NCI-H345 (cell line): ENCODE measurements around the gene MMP28.

Source experiments
- DNase-seq: peaks from one replicate; lab custom pipeline; 2025; lab: John Stamatoyannopoulos, UW

Gene MMP28, protein sequence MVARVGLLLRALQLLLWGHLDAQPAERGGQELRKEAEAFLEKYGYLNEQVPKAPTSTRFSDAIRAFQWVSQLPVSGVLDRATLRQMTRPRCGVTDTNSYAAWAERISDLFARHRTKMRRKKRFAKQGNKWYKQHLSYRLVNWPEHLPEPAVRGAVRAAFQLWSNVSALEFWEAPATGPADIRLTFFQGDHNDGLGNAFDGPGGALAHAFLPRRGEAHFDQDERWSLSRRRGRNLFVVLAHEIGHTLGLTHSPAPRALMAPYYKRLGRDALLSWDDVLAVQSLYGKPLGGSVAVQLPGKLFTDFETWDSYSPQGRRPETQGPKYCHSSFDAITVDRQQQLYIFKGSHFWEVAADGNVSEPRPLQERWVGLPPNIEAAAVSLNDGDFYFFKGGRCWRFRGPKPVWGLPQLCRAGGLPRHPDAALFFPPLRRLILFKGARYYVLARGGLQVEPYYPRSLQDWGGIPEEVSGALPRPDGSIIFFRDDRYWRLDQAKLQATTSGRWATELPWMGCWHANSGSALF

DNA sequence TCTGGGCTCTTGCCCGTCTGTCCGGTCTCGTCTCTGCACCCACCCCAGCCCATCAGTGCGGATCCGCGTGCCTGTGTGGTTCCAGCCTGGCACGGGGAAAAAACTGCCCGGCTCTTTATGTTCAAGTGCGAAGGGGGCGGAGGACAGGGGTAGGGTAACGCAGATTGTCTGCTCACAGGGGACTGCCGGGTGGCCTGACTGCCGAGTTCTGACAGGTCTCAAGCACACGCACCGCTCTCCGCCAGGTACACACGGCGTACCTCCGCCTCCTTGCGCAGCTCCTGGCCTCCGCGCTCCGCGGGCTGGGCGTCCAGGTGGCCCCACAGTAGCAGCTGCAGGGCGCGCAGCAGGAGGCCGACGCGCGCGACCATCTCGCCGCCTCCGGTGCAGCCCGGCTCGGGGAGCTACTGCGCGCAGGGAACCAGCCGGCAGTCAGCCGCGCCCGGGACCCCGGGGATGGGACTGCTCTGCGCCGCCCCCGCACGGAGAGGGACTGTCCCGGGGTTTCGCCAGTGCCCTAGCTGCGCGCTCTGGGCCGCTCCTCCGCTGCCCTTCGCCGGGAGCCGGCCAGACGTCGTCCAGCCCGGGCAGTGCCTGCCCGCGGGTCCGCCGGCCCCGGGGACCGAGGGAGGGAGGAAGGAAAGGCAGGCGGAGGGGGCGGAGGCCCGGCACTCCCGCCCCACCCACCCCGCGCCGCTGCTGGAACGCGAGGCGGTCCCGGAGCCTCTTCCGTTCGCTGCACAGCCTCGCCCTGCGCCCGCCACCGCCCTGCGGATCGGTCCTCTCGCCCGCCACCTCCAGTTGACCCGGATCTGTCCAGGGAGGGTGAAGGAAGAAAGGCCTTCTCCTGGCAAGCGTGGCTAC lies at the start of gene MMP28:
Gene MMP28, minus strand, starts transcription at position 635 of the 864 bp plus-strand sequence. Its CDS starts 264 bp downstream, at position 371.
- peak; percentile 52 for DNase-seq

DNA sequence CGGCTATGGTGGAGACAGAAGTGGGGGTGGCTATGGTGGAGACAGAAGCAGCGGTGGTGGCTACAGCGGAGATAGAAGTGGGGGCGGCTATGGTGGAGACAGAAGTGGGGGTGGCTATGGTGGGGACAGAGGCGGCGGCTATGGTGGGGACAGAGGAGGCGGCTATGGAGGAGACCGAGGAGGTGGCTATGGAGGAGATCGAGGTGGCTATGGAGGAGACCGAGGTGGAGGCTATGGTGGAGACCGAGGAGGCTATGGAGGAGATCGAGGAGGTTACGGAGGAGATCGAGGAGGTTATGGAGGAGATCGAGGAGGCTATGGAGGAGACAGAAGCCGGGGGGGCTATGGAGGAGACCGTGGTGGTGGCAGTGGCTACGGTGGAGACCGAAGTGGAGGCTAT lies 49.1 kb upstream of the MMP28 start:
- no peak for DNase-seq

DNA sequence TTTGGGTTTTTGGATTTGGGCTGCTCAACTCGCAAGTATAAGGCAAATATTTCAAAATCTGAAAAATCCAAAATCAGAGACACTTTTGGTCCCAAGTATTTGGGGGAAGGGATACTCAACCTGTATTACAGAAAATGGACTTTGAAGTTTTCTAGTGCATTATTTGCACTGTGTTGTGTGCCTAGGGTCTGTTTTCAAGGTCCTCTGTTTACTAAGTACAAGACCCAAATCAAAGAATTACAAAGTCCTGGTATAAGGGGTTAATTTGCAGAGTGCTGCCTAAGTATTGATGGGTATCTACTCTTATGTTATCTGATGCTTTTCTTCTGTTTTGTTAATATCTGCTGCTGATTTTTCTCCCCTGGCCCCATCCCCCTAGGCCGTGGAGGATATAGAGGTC lies 48.3 kb upstream of the MMP28 start:
- DNase-seq = no peak

DNA sequence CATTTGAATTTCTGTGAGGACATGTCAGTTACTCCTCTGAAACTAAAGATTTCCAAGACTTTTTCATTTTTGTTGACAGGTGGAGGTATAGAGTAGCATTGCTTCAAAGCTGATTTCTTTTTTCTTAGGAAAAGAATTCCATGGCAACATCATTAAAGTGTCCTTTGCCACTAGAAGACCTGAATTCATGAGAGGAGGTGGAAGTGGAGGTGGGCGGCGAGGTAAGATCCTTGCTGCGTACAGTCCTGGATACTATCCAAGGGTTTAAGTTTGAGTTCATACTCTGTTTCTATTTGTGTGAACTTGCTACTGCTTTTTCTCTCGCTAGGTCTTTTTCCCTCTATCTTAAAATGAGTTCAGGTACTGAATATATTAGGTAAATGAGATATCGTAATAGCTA lies 46.8 kb upstream of the MMP28 start:
- no peak for DNase-seq

DNA sequence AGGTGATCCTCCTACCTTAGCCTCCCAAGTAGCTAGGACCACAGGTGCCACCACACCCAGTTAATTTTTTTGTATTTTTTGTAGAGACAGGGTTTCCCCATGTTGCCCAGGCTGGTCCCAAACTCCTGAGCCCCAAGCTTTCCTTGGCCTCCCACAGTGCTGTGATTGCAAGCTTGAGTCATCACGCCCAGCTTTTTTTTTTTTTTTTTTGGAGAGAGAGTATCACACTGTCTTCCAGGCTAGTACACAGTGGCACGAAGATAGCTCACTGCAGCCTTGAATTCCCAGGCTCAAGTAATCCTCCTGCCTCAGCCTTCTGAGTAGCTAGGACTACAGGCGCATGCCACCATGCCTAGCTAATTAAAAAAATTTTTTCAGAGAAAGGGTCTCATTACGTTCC lies 46.1 kb upstream of the MMP28 start:
- DNase-seq = no peak

DNA sequence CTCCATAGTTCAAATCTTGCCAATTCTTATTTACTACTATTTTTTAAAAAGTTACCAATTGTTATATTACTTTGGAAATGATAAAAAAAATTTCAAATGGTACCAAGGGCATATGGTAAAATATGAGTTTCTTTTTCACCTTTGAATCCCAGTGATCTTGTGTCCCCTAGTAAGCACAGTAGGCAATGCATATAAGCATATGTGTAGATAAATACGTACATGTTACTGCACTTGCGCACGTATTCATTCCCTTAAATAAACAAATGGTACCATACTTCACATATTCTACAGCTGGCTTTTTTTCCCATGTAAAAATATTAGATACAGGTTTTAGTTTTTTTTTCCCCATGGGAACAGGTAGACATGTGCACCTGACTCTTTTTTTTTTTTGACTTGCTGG lies 45.7 kb upstream of the MMP28 start:
- DNase-seq = no peak

DNA sequence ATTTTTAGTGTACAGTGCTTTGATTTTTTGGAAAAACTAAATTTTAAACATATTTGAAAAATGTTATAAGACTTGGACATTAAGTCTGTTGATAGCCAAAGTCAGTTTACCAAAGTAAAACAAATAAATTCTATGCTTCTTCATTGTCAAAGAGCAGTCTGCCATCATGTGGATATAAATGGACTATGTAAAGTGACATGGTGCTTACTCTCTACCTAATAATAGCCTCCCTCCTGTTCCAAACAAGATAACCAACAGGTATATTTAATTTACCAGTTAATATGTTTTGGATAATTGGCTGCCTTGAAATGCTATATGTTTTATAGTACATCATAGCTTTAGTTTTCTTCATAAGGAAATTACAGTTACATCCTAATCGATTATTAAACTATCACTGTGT lies 29.8 kb upstream of the MMP28 start:
- no peak for DNase-seq

DNA sequence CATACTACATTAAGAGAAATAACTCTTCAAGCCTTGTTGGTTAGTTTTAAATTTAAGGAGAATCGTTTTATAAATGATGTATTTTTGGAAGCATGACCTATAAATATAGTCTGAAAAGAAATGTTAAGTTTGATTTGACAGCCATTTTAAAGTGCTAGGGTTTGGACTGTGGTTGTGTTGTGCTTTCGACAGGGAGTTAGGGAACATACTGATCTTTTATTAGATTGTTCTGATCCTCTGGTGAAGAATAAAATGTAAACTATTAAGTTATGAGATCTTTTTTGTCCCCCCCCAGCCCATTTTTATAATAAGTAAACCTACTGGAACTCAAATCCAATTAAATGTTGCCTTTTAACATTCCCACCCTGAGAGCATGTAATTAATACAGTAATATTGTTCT lies 25.9 kb upstream of the MMP28 start:
- DNase-seq = no peak

DNA sequence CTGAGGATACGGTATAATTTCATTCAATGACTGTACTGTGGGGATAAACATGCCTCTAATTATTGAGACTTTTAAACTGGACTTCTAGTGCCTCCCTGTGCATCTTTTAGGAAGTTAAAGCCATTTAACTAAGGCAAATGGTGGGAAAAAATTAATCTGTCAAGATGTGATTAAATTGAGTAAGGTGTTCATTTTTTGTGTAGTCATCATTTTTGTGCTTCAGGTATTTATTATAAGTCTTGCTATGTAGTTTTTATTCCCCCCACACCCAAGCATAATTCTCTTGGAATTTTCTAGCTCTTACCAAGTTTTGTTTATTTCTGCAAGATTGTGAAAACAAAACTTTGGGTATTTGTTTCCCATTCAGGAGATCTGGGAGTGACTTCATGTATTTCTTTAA lies 24.0 kb upstream of the MMP28 start:
- DNase-seq = no peak

DNA sequence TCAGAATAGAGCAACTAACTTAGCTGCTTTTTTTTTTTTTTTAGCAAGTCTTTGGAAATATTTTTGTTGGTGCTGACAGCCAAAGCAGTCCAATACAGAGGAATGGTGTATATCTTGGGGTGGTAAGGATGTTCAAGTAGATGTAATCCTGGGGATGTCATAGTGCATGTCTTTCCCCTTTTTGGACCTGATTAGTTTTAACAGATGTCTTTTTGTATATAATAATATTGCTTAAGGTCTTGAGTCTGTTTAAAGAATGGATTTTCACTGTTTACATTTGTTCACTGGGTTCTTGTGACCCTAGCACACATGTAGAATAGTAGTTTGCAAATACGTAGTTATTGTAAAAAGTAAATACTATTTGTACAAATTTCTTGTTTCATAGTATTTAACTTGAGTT lies 21.8 kb upstream of the MMP28 start:
- DNase-seq = no peak

DNA sequence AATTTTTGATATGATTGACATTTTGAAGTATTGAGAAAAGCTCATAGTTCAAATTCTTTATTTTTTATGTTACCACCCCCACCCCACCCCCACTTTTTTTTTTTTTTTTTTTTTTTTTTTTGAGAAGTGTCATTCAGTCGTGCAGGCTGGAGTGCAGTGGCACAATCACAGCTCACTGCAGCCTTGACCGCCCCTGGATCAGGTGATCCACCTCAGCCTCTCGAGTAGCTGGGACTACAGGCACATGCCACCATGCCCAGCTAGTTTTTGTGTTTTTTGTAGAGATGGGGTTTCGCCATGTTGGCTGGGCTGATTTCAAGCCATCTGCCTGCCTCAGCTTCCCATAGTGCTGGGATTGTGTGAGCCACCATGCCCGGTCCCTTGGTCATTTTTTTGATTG lies 21.3 kb upstream of the MMP28 start:
- DNase-seq = no peak

DNA sequence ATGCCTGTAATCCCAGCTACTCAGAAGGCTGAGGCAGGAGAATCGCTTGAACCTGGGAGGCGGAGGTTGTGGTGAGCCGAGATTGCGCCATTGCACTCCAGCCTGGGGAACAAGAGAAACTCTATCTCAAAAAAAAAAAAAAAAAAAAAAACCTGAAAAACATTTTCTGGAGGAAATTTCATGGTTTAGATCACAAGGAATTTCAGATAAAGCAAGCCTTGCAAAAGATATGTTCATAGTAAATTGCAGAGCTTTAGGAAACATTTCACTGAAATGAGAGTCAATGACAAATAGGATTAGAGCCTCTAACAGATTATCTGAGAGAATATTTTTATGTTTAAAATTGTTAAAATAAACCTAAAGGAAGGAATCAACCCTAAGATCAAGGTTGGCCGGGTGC lies 17.0 kb upstream of the MMP28 start:
- DNase-seq = no peak

DNA sequence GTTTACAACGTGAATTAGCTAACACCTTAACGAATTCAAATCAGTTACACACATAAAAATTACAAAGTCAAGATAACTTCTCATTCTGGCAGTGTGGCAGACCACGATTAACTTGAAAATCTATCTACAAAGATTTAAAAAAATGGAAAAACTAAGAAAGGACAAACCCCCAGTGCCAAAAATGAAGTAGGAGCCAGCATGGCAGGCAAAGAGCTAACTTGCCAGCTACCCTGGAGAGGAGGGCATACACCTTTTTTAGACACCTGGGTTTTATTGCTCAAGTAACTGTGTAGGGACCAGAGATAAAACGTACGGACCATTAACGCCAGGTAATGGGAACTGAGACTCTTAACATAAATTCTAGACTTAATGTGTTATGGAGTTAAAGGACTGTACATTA lies 16.3 kb upstream of the MMP28 start:
- DNase-seq = no peak

DNA sequence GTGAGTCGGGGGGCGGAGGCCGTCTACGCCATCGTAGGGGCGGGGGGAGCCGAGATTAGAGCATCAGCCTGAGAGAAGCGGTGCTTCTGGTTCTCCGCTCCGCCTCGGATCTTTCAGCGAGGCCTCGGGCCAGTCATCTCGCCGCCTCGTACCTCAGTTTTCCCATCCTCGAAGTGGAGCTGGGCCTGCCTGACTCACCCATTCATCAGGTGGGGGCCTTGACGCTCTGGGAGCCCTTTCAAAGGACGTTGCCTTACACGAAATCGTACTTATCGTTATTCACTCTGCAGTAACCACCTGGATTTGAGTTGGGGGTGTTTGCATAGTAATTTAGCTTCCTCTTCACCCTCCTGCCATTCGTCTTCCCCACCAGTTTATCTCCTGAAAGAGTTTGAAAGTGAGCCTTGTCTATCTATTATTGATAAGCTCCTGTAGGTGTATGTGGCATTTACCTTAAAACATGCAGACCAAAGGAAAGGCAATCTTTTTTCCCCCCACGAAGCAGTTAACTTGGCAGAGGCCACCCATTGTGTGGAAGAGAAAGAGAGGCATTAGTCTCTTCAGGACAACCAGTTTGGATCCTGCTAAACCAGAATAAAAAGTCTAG lies 14.5 kb upstream of the MMP28 start:
- DNase-seq = no peak

DNA sequence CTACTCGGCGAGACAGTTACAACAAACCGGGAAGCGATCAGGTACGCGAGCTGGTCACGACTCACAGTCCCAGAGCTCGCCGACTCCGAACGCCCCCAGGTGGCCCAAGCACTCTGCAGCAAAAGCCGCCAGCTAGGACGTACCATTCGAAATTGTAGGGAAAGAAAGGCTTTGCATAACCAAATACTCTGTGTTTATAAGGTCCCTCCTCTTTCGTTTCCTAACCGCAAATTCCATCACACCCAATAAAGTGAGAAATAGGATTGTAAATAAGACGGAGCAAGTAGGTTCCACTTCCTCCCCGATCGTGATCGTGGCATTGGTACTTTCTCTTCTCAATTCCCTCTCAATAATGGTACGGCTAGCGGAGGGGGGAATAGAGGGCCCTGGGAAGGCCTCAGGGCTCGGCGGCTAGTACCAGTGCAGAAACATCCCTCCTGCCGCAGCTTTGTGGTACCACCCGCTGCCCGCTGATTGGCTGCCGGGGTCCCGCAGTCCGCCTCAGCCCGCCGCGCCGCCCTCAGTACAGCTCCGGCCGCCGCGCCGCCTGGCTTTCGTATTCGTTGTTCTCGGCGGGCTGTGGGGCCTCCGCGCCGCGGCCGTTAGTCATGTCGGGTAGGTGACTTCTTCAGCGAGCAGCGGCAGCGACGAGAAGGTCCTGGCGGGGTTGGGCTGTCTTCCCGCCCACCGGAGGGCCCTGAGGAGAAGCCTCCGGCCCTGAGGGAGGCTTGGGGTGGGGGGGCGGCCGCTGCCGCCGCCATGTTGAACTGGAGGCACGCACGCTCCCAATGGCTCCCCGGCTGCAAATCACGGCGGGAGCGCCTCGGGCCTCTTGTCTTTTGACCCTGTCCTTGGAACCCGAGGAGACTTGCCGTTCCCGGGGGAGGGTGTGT lies 13.8 kb upstream of the MMP28 start, which contains the start of gene TAF15:
Gene TAF15, plus strand, starts transcription at position 523 of the 893 bp plus-strand sequence. Its CDS starts 86 bp downstream, at position 609.
- DNase-seq = peak; percentile 98

DNA sequence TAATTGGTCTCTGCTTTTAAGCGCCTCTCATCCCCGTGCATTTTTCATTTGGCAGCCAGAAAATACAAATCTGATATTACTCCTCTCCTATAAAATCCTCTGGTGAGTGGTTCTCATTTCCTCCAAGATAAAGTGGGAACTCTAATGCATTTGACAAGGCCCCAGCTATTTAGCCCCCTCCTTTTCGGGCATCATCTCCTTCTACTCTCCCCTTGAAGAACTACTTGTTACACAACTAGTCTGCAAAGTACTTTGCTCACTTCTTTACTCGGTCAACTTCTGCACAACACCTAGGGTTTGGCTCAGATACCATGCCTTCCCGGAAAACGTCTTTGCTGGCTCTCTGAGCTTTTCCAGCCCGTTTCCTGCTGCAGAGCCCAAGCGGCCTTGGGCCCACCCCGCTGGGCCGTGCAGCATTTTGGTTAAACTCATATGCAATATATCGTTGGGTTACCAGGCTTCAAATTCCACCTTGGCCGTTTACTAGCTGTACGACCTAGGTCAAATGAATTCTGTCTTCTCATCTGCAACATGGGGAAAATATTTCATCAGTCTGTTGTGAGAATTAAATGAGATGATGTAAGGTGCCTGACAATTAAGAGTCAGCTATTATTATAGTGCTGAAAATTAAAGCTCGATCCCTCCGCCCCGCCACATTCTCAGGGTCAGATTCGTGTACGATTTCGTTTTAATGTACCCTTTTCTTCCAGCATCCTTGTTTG lies 13.0 kb upstream of the MMP28 start:
- DNase-seq = no peak

DNA sequence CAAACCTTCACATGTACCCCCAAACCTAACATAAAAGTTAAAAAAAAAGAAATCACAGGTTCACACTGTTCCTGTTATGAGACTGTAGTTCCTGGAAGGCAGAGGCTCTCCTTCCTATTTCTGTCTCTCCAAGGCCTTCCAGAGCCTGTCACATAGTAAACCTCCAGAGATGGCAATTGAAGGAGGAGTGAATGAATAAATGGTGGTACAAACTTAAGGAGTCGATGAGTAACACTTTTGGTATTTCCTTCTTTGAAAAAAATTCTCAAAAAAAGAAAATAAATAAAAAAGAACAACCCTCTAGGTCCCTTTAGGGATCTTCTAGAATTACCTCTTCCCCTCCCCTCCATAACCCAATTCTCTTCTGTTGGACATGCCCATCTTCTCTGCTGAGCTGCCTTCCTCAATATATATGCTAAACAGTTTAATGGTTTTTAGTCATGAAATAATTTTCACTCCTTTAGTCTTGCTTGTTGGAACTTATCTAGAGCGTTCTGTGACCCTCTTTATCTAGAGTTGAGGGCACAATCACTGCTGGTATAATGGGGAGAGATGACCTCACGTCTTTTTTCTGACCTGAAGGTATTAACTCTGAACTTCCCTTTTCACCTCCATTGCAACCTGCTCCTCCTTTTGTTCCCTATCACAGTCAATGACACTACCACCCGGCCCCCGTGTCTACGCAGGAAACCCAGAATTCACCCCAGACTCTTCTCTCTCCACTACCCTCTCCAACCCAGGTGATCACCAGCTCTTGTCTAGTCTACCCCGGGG lies 12.1 kb upstream of the MMP28 start:
- no peak for DNase-seq

DNA sequence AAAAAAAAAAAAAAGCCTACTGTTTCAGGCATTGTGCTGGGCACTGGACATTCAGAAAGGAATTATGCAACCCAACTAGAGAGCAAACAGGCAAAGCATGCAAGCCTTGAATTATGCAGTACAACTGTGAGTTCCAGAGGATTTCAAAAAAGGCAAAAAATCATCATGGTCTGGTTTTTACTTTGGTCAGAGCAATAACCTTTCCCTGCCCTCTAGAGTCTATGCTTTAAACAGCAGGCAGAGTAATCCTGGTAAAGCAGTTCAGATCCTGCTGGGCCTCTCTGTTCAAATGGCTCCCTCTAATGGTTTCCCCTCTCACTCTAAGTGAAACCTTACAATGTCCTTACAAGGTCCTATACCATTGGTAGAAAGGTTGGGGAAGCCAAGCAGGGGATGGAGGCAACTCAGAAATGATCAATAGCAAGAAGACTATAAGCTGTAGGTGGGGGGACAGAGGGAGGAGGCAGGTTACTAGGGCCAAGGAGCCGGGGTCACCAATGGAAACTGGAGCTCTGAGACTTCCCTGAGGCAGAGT lies 9.3 kb upstream of the MMP28 start:
- DNase-seq = peak; percentile 77

DNA sequence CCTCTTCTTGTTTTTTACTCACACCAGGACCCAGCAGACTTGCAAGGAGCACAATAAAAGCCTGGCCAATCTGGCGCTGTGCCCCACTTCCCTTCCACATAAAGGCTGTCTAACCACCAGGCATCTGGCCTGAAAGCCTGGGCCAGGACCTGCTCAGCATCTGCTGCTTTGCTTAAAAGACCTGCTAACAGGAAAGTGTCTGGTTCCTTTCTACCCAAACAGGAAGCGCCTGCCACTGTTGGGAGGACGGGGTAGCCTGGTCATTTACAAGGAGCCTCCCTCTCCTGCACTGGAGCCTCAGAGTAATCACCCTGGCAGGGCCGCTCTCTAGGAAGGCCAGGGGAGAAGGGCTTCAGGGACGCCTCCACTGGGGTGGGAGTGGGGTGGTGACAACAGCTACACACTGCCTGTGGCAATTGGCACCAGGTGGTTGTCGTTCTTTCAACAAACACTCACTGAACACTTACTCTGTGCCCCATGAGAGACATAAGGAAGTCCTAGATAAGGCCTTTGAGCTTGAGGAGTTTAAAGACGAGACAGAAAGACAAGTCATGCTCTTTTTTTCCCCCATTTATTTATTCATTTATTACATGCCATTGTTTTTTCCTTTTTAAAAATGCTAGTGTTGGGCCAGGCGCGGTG lies 6.3 kb upstream of the MMP28 start:
- DNase-seq = no peak
